Activated CD4-positive, alpha-beta T cell treated with anti-CD3 and anti-CD28 coated beads, Interleukin-2, amount 10 ng/mL, durations not matched to agents 24 days and 14 days (primary cell): Measurements from ENCODE around the gene NLRC3. TPM values are rescaled to one million over a fixed set of nuclear protein-coding genes. Genes with fewer than 3 reads are reported as not detected.

Source experiments
- DNase-seq: peaks from one replicate; pipeline ENCODE4 v3.0.0; 2022
- H3K27ac Mint-ChIP-seq: one replicate; pipeline ENCODE4 v1.8.0; 2022; ENCODE audit warnings: mild to moderate bottlenecking, mixed read lengths
- H3K27me3 Mint-ChIP-seq: one replicate; pipeline ENCODE4 v1.8.0; 2022; ENCODE audit warnings: mixed read lengths
- H3K36me3 Mint-ChIP-seq: one replicate; pipeline ENCODE4 v1.8.0; 2022; ENCODE audit warnings: low read depth, mild to moderate bottlenecking, mixed read lengths
- H3K4me1 Mint-ChIP-seq: one replicate; pipeline ENCODE4 v1.8.0; 2021; ENCODE audit warnings: mixed read lengths
- H3K4me3 Mint-ChIP-seq: one replicate; pipeline ENCODE4 v1.8.0; 2022; ENCODE audit warnings: mild to moderate bottlenecking, moderate library complexity, mixed read lengths
- H3K9me3 Mint-ChIP-seq: one replicate; pipeline ENCODE4 v1.8.0; 2021; ENCODE audit warnings: mixed read lengths
- intact Hi-C: fragments of 100-400 bp; cut with micrococcal nuclease; formaldehyde crosslinking; loops from one replicate; pipeline ENCODE4 v1.15.1; 2023
- total RNA-seq: library from RNA; stranded (reverse); gene quantifications from 2 replicates; pipeline ENCODE4 v1.2.3, GENCODE V29; 2022

NLRC3 gene
- total RNA-seq, 1 donor from 2014 or later, result 22.1 TPM

DNA sequence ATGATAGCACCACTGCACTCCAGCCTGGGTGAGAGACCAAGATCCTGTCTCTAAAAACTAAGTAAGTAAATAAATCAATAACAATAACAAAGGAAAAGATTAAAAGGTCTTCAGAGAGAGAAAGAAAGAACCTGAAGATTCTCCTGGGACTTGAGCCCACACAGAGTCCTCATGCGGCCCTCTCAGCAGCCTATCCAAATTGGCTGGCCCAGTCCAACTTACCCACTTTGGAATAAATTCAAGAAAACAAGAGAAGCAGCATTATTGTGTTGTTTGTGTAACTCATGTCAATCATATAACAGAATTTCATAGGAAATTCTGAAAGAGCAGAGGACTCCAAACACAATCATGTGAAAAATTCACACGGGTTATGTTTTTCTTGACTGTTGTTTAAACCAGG lies 30.4 kb upstream of the NLRC3 start:
- intact Hi-C loops, result no loop called here
- Mint-ChIP-seq H3K4me3 (no peak overlapping the region), H3K27ac (no peak overlapping the region), H3K4me1 (peaks cover 26% of the 10 kb centered on the region), H3K9me3 (no peaks in the 10 kb centered on the region), H3K36me3 (peaks cover 20% of the 10 kb centered on the region), H3K27me3 (no peaks in the 10 kb centered on the region)
- no peak for DNase-seq

DNA sequence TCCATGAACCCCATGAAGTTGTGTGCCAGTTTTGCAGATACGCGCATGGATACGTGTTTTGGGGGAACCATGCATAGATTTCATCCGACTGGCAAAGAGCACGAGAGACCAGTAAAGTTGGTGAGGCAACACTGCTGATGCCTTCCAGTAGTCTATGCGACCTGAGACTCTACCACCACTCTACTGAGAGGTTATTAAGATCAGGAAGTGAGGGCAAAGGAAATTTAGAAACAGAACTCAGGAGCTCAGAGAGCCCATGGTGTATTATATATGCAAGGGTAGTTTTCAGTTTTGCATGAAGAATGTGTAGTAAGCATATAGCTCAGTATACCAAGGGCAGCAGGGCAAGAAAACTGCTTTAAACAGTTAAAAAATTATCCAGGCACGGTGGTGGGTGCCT lies 30.0 kb upstream of the NLRC3 start:
- Mint-ChIP-seq H3K4me1 (peaks cover 24% of the 10 kb centered on the region), H3K9me3 (no peaks in the 10 kb centered on the region), H3K4me3 (no peak overlapping the region), H3K27ac (no peak overlapping the region), H3K27me3 (no peaks in the 10 kb centered on the region), H3K36me3 (peaks cover 18% of the 10 kb centered on the region)
- intact Hi-C loops, result no loop called here
- no peak for DNase-seq

DNA sequence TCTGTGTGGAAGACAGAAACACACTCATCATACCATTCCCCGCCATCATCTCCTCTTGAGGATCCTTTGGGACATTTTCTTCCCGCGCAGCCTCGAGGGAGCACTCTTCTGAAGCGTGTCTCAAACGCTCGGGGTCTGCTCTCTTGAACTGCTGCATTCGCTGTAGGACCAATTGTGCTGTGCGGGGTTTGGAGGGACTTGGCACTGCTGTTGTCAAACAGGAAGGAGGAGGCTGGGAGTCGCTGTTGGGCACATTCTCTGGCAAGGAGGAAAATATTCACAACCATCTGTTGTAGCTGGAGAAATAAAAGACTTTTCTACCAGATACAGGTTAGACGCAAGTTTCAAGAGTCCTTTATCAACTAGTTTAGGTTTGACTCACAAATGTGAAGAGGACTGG lies 29.2 kb upstream of the NLRC3 start:
- intact Hi-C loops, result no loop called here
- Mint-ChIP-seq H3K36me3 (peaks cover 17% of the 10 kb centered on the region), H3K9me3 (no peaks in the 10 kb centered on the region), H3K27me3 (no peaks in the 10 kb centered on the region), H3K4me1 (peaks cover 20% of the 10 kb centered on the region), H3K4me3 (no peak overlapping the region), H3K27ac (peak overlapping the region; percentile 8)
- no peak for DNase-seq

DNA sequence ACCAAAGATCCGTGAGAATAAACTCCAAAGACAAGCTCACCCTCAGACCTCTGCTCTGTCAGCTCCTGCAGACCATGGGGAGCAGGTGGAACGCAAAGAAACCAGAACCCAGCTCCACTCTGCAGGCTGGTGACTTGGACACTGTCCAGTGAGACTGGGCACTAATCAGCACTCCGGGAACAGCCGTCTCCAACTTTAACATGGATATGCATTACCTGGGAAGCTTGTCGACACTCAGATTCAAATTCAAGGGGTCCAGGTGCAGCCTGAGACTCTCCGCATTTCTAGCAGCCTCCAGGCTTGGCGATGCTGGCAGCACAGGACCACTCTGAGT lies 25.1 kb upstream of the NLRC3 start:
- H3K4me3 Mint-ChIP-seq, result no peak overlapping the region
- peaks cover 9% of the 10 kb centered on the region for H3K4me1 Mint-ChIP-seq
- peaks cover 33% of the 10 kb centered on the region for H3K36me3 Mint-ChIP-seq
- H3K27me3 Mint-ChIP-seq, result no peaks in the 10 kb centered on the region
- no peak for DNase-seq
- no peaks in the 10 kb centered on the region for H3K9me3 Mint-ChIP-seq
- H3K27ac Mint-ChIP-seq, result no peak overlapping the region
- intact Hi-C loops, result no loop called here

DNA sequence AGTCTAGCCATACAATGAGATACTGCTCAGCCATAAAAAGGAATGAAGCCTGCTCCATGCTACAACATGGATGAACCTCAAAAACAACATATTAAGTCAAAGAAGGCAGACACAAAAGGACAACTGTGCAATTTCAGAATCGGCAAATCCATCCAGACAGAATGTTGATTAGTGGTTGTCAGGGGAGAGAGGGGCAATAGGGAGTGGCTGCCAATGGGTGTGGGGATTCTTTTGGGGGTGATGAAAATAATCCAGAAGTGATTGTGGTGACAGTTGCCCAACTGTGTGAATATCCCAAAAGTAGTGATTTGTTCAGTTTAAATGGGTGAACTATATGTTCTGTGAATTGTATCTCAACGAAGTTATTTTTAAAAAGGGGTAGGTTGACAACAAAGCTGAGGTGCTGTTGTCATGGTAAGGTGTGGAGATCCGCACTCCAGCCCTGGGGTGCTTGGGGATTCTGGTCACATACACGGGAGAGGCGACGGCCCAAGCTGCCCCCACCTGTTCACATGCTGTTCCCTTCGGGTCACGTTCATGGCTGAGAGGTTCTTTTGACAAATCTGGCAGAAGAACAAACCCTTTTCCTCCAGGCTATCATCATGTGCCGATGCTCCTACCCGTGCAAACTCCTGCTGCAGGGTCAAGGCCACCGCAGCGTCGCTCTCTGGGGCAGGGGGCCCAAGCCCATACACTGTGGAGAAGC lies 24.6 kb upstream of the NLRC3 start:
- intact Hi-C loops, result no loop called here
- peaks cover 33% of the 10 kb centered on the region for H3K36me3 Mint-ChIP-seq
- H3K4me3 Mint-ChIP-seq, result no peak overlapping the region

DNA sequence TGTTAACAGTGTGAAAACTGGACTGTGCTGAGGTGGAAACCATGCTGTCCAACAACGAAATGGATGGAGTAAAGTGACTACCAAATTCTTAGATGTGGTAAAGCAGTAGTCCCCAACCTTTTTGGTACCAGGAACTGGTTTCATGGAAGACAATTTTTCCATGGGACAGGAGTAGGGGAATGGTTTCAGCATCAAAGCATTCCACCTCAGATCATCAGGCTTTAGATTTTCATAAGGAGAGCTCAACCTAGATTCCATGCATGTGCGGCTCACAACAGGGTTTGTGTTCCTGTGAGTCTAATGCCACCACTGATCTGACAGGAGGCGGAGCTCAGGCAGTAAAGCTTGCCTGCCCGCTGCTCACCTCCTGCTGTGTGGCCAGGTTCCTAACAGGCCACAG lies 22.7 kb upstream of the NLRC3 start:
- Mint-ChIP-seq H3K4me3 (no peak overlapping the region), H3K27me3 (no peaks in the 10 kb centered on the region), H3K9me3 (no peaks in the 10 kb centered on the region), H3K27ac (no peak overlapping the region), H3K36me3 (peaks cover 25% of the 10 kb centered on the region), H3K4me1 (no peaks in the 10 kb centered on the region)
- intact Hi-C loops, result no loop called here
- DNase-seq, result no peak

More for the DNA sequence above, 24.6 kb upstream of the NLRC3 start:
- Mint-ChIP-seq H3K27me3 (no peaks in the 10 kb centered on the region), H3K9me3 (no peaks in the 10 kb centered on the region), H3K27ac (no peak overlapping the region), H3K4me1 (peaks cover 8% of the 10 kb centered on the region)
- DNase-seq, result no peak

DNA sequence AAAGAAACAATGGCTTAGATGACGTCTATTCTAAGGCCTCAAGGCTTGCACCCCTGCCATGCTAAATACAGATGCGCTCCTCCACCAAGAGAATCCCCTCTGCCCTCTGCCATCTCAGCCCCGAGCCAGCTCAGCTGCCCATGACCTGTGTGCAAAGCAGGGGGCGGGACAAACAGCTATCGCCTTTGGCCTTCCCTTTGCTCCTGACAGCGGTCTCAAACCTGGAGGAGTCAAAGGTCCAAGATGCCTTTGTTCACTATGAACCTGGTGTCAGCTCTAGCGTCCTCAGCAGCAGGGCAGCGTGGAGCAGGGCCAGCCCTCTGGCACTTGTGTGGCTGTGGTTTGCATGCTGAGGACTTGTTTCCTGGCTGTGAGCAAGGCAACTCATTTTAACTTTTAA lies 21.9 kb upstream of the NLRC3 start:
- Mint-ChIP-seq H3K4me3 (no peak overlapping the region), H3K36me3 (peaks cover 27% of the 10 kb centered on the region), H3K27ac (no peak overlapping the region), H3K9me3 (no peaks in the 10 kb centered on the region), H3K4me1 (peaks cover under 1% of the 10 kb centered on the region), H3K27me3 (no peaks in the 10 kb centered on the region)
- intact Hi-C loops, result no loop called here
- no peak for DNase-seq

DNA sequence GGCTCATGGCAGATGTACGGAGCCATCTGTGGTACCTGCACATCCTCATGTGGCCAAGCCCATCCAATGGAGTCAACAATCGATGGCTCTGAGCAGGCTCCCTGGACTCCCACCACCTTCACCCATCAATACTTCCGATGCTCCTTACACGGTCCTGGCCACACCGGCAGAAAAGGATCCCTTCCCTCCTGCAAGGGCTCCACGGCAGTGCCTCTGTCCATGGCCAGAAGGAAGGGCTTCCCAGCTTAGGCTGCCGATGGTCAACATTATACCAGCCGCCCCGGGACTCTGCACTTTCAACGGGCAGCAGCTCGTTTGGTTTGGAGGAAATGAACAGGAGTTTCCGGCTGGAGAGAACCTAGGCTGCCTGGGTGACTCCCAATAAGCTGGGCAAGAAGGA lies 21.0 kb upstream of the NLRC3 start:
- intact Hi-C loops, result no loop called here
- Mint-ChIP-seq H3K4me1 (peaks cover 2% of the 10 kb centered on the region), H3K27ac (no peak overlapping the region), H3K27me3 (no peaks in the 10 kb centered on the region), H3K36me3 (peaks cover 27% of the 10 kb centered on the region), H3K9me3 (no peaks in the 10 kb centered on the region), H3K4me3 (no peak overlapping the region)
- DNase-seq, result no peak

DNA sequence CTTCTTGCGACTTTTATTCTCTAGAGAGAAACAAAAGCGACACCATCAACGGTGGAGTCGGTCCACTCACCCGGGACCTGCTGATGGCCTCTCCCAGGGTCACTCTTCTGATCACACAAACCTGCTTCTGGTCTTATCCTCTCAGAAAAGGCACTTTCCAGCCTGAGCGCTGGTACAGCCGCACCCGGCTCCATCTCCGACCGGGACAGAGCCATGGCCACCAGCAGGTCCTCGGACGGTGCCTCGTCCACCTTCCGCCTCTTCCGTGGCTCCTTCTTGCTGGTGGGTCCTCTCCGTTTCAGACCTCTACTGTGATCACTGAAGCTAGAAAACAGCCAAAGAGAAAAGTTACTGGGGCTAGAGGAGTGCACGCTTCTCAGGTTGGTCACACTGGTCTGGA lies 20.5 kb upstream of the NLRC3 start:
- intact Hi-C loops, result no loop called here
- no peaks in the 10 kb centered on the region for H3K9me3 Mint-ChIP-seq
- H3K36me3 Mint-ChIP-seq, result peaks cover 27% of the 10 kb centered on the region
- H3K27me3 Mint-ChIP-seq, result no peaks in the 10 kb centered on the region
- no peak overlapping the region for H3K27ac Mint-ChIP-seq
- DNase-seq, result no peak
- no peak overlapping the region for H3K4me3 Mint-ChIP-seq
- peaks cover 2% of the 10 kb centered on the region for H3K4me1 Mint-ChIP-seq

DNA sequence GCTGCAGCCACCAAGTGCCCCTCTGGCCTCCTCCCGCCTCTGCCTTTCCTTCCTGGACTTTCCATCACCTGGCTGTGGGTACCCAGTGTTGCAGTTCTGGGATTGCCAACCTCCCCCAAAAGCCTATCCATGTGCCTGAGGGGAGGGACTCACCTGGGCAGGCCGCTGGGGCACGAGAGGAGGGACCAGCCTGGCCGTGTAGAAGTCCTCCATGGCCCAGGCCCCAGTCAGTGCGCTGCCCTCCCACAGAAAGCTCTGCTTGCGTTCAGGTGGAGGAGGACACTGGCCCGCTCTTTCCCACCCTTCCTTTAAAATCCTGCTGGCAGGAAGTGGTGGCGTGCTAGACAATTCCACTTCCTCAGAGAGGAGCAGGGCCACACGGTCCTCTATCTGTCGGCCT lies 20.0 kb upstream of the NLRC3 start:
- DNase-seq, result no peak
- Mint-ChIP-seq H3K27ac (no peak overlapping the region), H3K36me3 (peaks cover 29% of the 10 kb centered on the region), H3K27me3 (no peaks in the 10 kb centered on the region), H3K4me1 (peaks cover 2% of the 10 kb centered on the region), H3K4me3 (no peak overlapping the region), H3K9me3 (no peaks in the 10 kb centered on the region)
- intact Hi-C loops, result no loop called here

DNA sequence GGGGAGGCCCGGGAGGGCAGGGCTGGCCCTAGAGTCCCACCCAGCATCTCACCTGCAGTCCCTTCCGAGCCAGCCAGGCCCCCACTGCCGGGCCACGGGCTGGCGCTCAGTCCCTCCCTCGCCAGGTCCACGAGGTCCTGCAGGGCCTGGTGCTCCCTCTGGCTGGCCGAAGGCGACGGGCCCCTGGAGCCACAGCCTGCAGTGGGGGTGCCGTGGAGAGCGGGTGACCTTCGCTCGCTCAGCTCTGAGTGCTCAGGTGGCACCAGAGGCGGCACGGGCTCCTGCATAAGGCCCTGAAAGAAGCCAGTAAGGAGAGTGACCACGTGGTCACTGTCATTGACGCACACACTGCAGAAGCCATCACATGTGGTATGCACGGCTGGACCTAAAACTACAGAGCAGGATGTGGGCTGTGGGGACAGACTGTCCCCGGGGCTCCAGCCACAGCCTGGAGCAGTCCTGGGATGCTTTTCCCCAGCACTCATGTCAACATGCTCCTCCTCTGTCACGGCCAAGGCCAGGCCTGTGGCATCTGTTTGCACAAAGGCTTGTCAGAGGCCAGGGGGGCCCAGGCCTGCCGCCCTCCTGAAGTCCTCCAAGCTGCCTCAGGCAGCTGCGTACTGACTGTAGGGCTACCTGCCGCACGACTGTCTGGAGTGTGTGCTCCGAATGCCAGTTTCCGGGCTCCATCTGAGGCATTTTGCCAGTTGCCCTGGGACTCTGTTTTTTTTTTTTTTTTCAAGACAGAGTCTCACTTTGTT lies 19.1 kb upstream of the NLRC3 start:
- peaks cover 26% of the 10 kb centered on the region for H3K36me3 Mint-ChIP-seq

DNA sequence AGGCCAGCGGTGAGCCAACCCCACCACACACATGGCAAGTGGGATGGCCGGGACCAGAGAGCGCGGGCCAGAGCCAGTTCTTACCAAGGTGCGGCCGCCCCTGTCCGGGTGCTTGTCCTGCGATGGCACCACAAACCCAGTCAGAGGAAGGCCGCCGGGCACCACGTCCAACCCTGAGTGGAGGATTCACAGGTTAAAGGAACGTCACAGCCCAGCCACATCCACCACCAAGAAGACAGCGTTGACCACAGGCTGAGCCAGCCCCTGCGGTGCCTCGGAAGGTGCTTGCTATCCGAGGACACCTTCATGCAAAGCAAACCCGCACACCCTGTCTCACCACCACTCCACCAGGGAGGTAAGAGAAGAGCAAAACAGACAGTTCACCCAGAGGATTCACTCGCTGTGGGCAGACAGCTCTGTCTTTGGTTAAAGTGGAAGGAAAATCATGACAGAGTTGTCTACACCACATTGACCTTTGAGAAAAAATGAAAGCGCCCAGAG lies 18.4 kb upstream of the NLRC3 start:
- no peak overlapping the region for H3K27ac Mint-ChIP-seq

More for the DNA sequence above, 19.1 kb upstream of the NLRC3 start:
- intact Hi-C loops, result no loop called here
- H3K9me3 Mint-ChIP-seq, result no peaks in the 10 kb centered on the region
- peaks cover 3% of the 10 kb centered on the region for H3K4me1 Mint-ChIP-seq
- DNase-seq, result no peak
- no peaks in the 10 kb centered on the region for H3K27me3 Mint-ChIP-seq
- H3K4me3 Mint-ChIP-seq, result no peak overlapping the region
- no peak overlapping the region for H3K27ac Mint-ChIP-seq

DNA sequence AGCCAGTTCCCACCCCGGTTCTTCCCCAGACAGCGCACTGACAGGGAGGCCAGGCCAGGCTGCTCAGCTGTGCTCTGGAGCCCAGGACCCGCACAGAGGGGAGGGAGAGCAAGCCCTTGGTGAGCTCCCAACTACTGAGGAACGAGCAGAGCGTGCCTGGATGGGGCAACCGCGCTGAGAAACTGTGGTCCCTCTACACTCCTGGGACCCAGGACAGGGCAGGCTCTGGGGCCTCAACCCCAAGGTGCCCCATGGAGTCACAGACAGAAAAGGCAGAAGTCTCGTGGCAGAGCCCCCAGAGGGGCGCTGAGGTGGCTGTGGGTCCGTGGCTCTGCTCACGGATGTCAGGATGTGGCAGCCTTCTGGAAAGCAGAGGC lies 17.9 kb upstream of the NLRC3 start:
- Mint-ChIP-seq H3K27ac (no peak overlapping the region), H3K36me3 (peaks cover 24% of the 10 kb centered on the region), H3K9me3 (no peaks in the 10 kb centered on the region), H3K27me3 (no peaks in the 10 kb centered on the region), H3K4me1 (peaks cover 7% of the 10 kb centered on the region), H3K4me3 (no peak overlapping the region)
- DNase-seq, result peak; percentile 52
- intact Hi-C loops, result no loop called here

More for the DNA sequence above, 18.4 kb upstream of the NLRC3 start:
- Mint-ChIP-seq H3K4me3 (no peak overlapping the region), H3K27me3 (no peaks in the 10 kb centered on the region), H3K4me1 (peaks cover 7% of the 10 kb centered on the region), H3K9me3 (no peaks in the 10 kb centered on the region), H3K36me3 (peaks cover 26% of the 10 kb centered on the region)
- no peak for DNase-seq
- intact Hi-C loops, result no loop called here

DNA sequence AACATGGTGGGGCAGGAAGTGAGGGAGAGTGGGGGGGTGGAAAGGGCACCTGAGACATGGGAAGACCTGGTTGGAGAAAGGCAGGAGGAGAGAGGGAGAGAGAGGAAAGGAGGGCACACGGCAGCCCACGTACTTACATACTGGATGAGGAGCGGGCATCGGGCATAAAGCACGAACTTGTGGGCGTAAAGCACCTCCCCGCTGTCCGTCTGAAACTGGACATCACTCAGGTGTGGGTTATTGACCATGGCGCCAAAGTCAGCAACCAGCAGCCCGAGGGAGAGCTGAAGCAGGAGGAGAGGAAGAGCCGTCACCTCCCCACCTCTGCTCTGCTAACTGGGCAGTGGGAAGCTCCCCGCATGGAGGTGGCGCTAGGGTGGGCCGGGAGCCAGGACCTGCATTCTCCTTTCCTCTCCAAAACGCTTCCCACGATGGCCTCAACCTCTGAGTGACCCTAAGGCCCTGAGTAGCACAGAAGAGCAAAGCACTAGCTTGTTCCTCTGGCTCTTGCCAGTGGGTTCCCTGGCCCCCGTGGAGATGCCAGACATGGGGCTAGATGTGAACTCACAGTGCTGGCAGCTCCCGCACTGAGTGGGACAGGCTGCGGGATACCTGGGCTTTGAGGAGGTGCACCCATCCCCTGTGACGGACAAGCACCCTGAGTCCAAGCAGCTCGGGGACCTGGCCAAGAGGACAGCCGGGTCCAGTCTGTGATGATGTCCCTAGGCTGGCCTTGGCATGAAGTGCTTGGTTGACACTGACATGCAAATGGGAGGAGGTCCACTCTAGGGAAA lies 17.3 kb upstream of the NLRC3 start:
- H3K36me3 Mint-ChIP-seq, result peaks cover 18% of the 10 kb centered on the region
- H3K9me3 Mint-ChIP-seq, result no peaks in the 10 kb centered on the region
- no peak overlapping the region for H3K4me3 Mint-ChIP-seq
- H3K27ac Mint-ChIP-seq, result no peak overlapping the region
- intact Hi-C loops, result no loop called here
- no peaks in the 10 kb centered on the region for H3K27me3 Mint-ChIP-seq
- DNase-seq, result peak; percentile 51
- H3K4me1 Mint-ChIP-seq, result peaks cover 7% of the 10 kb centered on the region
